Parathyroid adenoma (tissue), 2 donors: ENCODE data around the gene CD302.
"Not testable (repeated sequence)": the region's sequence is repeated elsewhere in the genome, so short reads cannot be mapped to it uniquely, and the experiment has no call there.

Experiments used
- H2AFZ ChIP-seq: fragments of 300-600 bp; sonication (generic); one replicate; pipeline ENCODE4 v1.7.0; 2017; ENCODE audit warnings: antibody characterized with exemption, mild to moderate bottlenecking
- H3K27ac ChIP-seq: fragments of 300-600 bp; sonication (generic); one replicate; pipeline ENCODE4 v1.7.0; 2017
- H3K27me3 ChIP-seq: fragments of 300-600 bp; sonication (generic); one replicate; pipeline ENCODE4 v1.7.0; 2017; ENCODE audit warnings: low read length; ENCODE audit not compliant: control insufficient read depth, insufficient read depth
- H3K36me3 ChIP-seq: fragments of 300-600 bp; sonication (generic); one replicate; pipeline ENCODE4 v1.7.0; 2017; ENCODE audit warnings: low read length; ENCODE audit not compliant: control insufficient read depth, insufficient read depth
- H3K4me1 ChIP-seq: fragments of 300-600 bp; sonication (generic); one replicate; pipeline ENCODE4 v1.7.0; 2017; ENCODE audit warnings: control low read depth
- H3K4me2 ChIP-seq: fragments of 300-600 bp; sonication (generic); one replicate; pipeline ENCODE4 v1.7.0; 2017; ENCODE audit warnings: low read length
- H3K4me3 ChIP-seq: fragments of 300-600 bp; sonication (generic); one replicate; pipeline ENCODE4 v1.7.0; 2017; ENCODE audit warnings: low read depth, low read length
- H3K79me2 ChIP-seq: fragments of 300-600 bp; sonication (generic); one replicate; pipeline ENCODE4 v1.7.0; 2017; ENCODE audit warnings: control low read depth
- H3K9ac ChIP-seq: fragments of 300-600 bp; sonication (generic); one replicate; pipeline ENCODE4 v1.7.0; 2017; ENCODE audit warnings: mild to moderate bottlenecking
- H3K9me3 ChIP-seq: fragments of 300-600 bp; sonication (generic); one replicate; pipeline ENCODE4 v1.7.0; 2017; ENCODE audit warnings: low read length; ENCODE audit not compliant: control insufficient read depth
- TF ChIP-seq, protein P1 (sequence below): fragments of 300-600 bp; sonication (generic); IDR thresholded peaks from one replicate; pipeline ENCODE4 v1.7.0; 2017; ENCODE audit warnings: antibody characterized with exemption, mild to moderate bottlenecking
- donor health status: primary hyperparathyroidism.

CD302 gene

GRCh38 chr2:159748089-159748488 is 49.9 kb downstream of the CD302 start:
- no peaks in the 10 kb centered on the region for H3K4me1 ChIP-seq
- TF ChIP-seq, protein P1, sequence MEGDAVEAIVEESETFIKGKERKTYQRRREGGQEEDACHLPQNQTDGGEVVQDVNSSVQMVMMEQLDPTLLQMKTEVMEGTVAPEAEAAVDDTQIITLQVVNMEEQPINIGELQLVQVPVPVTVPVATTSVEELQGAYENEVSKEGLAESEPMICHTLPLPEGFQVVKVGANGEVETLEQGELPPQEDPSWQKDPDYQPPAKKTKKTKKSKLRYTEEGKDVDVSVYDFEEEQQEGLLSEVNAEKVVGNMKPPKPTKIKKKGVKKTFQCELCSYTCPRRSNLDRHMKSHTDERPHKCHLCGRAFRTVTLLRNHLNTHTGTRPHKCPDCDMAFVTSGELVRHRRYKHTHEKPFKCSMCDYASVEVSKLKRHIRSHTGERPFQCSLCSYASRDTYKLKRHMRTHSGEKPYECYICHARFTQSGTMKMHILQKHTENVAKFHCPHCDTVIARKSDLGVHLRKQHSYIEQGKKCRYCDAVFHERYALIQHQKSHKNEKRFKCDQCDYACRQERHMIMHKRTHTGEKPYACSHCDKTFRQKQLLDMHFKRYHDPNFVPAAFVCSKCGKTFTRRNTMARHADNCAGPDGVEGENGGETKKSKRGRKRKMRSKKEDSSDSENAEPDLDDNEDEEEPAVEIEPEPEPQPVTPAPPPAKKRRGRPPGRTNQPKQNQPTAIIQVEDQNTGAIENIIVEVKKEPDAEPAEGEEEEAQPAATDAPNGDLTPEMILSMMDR, result no peak
- peaks cover 23% of the 10 kb centered on the region for H3K79me2 ChIP-seq
- H3K36me3 ChIP-seq, result no peaks in the 10 kb centered on the region
- no peaks in the 10 kb centered on the region for H3K9me3 ChIP-seq
- no peak overlapping the region for H3K4me2 ChIP-seq
- no peak overlapping the region for H3K4me3 ChIP-seq
- no peak overlapping the region for H2AFZ ChIP-seq
- no peak overlapping the region for H3K9ac ChIP-seq
- no peak overlapping the region for H3K27ac ChIP-seq
- H3K27me3 ChIP-seq, result no peaks in the 10 kb centered on the region

DNA sequence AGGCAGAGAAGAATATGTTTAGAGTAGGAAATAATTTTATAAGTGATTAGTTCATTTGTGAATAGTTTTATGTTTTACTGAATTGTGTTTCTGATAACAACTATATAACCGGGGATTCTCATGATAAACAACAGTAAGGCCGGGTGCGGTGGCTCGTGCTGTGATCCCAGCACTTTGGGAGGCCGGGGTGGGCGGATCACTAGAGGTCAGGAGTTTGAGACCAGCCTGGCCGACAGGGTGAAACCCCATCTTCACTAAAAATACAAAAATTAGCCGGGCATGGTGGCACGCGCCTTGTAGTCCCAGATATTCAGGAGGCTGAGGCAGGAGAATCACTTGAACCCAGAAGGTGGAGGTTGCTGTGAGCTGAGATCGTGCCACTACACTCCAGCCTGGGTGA is 52.8 kb downstream of the CD302 start:
- H3K36me3 ChIP-seq, H3K4me3 ChIP-seq, H3K27me3 ChIP-seq, H2AFZ ChIP-seq, H3K9me3 ChIP-seq, H3K27ac ChIP-seq, H3K4me2 ChIP-seq, H3K4me1 ChIP-seq, H3K9ac ChIP-seq: not testable (repeated sequence)
- peaks cover 22% of the 10 kb centered on the region for H3K79me2 ChIP-seq

DNA sequence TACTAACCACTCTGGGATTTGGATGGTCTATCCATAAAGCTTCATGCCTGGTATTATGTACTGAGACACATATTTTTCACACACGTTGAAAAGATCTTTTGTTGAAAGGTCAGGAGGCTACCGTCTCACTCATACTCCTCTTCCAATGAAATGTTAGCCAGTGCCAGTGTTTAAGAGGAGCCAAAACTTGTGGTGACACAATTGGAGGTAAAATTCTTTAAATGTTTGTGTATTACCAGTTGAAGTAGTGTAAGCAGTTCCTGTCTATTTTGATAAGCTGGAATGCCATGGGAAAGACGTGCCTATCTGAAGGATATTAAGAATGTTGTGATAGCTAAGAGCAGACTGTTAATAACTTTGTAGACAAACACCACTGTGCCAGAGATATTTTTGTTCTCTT is 53.6 kb downstream of the CD302 start:
- no peak overlapping the region for H3K4me2 ChIP-seq

DNA sequence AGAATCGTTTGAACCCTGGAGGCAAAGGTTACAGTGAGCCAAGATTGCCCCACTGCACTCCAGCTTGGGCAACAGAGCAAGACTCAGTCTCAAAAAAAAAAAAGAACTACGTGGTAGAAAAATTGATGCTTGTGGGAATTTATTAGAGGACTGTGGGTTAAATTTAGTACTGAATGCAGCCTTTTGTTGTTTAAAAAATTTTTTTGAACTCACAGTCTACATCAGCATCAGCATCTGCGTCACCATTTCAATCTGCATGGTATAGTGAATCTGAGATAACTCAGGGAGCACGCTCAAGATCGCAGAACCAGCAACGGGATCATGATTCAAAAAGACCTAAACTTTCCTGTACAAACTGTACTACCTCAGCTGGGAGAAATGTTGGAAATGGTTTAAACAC is 55.2 kb downstream of the CD302 start:
- TF ChIP-seq, protein P1, result no peak
- H3K79me2 ChIP-seq, result peaks cover 25% of the 10 kb centered on the region
- no peak overlapping the region for H3K9ac ChIP-seq
- H3K36me3 ChIP-seq, result no peaks in the 10 kb centered on the region
- no peak overlapping the region for H3K4me3 ChIP-seq
- no peak overlapping the region for H2AFZ ChIP-seq
- H3K4me2 ChIP-seq, result no peak overlapping the region
- no peak overlapping the region for H3K27ac ChIP-seq
- no peaks in the 10 kb centered on the region for H3K27me3 ChIP-seq
- no peaks in the 10 kb centered on the region for H3K9me3 ChIP-seq
- H3K4me1 ChIP-seq, result no peaks in the 10 kb centered on the region

More for the DNA sequence above, 53.6 kb downstream of the CD302 start:
- H3K36me3 ChIP-seq, result no peaks in the 10 kb centered on the region
- no peaks in the 10 kb centered on the region for H3K9me3 ChIP-seq
- no peaks in the 10 kb centered on the region for H3K4me1 ChIP-seq
- no peak overlapping the region for H2AFZ ChIP-seq
- TF ChIP-seq, protein P1, result no peak
- no peaks in the 10 kb centered on the region for H3K27me3 ChIP-seq
- H3K4me3 ChIP-seq, result no peak overlapping the region
- peaks cover 17% of the 10 kb centered on the region for H3K79me2 ChIP-seq
- no peak overlapping the region for H3K9ac ChIP-seq
- H3K27ac ChIP-seq, result no peak overlapping the region

- TF ChIP-seq, protein P1, result no peak
- Histone ChIP-seq H3K27me3 (no peaks in the 10 kb centered on the region), H2AFZ (no peak overlapping the region), H3K4me1 (no peaks in the 10 kb centered on the region), H3K36me3 (no peaks in the 10 kb centered on the region), H3K79me2 (peaks cover 52% of the 10 kb centered on the region), H3K27ac (no peak overlapping the region), H3K4me3 (no peak overlapping the region), H3K9me3 (no peaks in the 10 kb centered on the region), H3K9ac (no peak overlapping the region), H3K4me2 (no peak overlapping the region)
Measured at GRCh38 chr2:159738509-159739390, 59.3 kb downstream of the CD302 start.
